Stimulated activated CD8-positive, alpha-beta memory T cell treated with anti-CD3 and anti-CD28 coated beads, Interleukin-12 subunit alpha, Interleukin-12 subunit beta, amount 100 ng/mL, for 24 hours (primary cell): Measurements from ENCODE around the gene SMCHD1.
A peak's percentile ranks its signal among the peaks of the same experiment; 100 is the strongest.

Source experiments
- DNase-seq: peaks from one replicate; pipeline ENCODE4 v3.0.0-alpha.2; 2020; ENCODE audit errors: extremely low read depth

The SMCHD1 gene

GRCh38 chr18:2655178-2655953, at the start of gene SMCHD1:
TSS of gene SMCHD1 (plus strand) at chr18:2655726. CDS start at chr18:2656076, 350 bp downstream.
- peak; percentile 86 for DNase-seq

- DNase-seq: no peak
Measured at GRCh38 chr18:2606335-2606734, 49.2 kb upstream of the SMCHD1 start.

GRCh38 chr18:2609604-2610003, 45.9 kb upstream of the SMCHD1 start:
- DNase-seq: no peak

- no peak for DNase-seq
Measured at GRCh38 chr18:2610549-2610948, 45.0 kb upstream of the SMCHD1 start.

- no peak for DNase-seq
Measured at GRCh38 chr18:2612996-2613395, 42.5 kb upstream of the SMCHD1 start.

GRCh38 chr18:2617401-2617998, 38.0 kb upstream of the SMCHD1 start:
- DNase-seq: no peak

- DNase-seq: no peak
Measured at GRCh38 chr18:2618009-2618408, 37.5 kb upstream of the SMCHD1 start.

GRCh38 chr18:2625217-2625616, 30.3 kb upstream of the SMCHD1 start:
- no peak for DNase-seq

GRCh38 chr18:2627821-2628276, 27.7 kb upstream of the SMCHD1 start:
- DNase-seq: no peak

GRCh38 chr18:2629003-2629402, 26.5 kb upstream of the SMCHD1 start:
- no peak for DNase-seq

GRCh38 chr18:2635586-2635985, 19.9 kb upstream of the SMCHD1 start:
- no peak for DNase-seq

- no peak for DNase-seq
Measured at GRCh38 chr18:2636126-2636631, 19.3 kb upstream of the SMCHD1 start.

- DNase-seq: no peak
Measured at GRCh38 chr18:2641638-2642037, 13.9 kb upstream of the SMCHD1 start.

- DNase-seq: no peak
Measured at GRCh38 chr18:2642771-2643170, 12.8 kb upstream of the SMCHD1 start.

- no peak for DNase-seq
Measured at GRCh38 chr18:2644535-2644934, 11.0 kb upstream of the SMCHD1 start.

- no peak for DNase-seq
Measured at GRCh38 chr18:2651981-2652380, 3.5 kb upstream of the SMCHD1 start.

GRCh38 chr18:2653467-2653866, 2.1 kb upstream of the SMCHD1 start:
- DNase-seq: no peak

- DNase-seq: no peak
Measured at GRCh38 chr18:2654169-2654927, 1.2 kb upstream of the SMCHD1 start.

GRCh38 chr18:2654928-2655177, 673 bp upstream of the SMCHD1 start:
- DNase-seq: peak; percentile 42

- no peak for DNase-seq
Measured at GRCh38 chr18:2655954-2656236, 369 bp downstream of the SMCHD1 start.

- DNase-seq: no peak
Measured at GRCh38 chr18:2656237-2656980, 883 bp downstream of the SMCHD1 start.

GRCh38 chr18:2656981-2657512, 1.5 kb downstream of the SMCHD1 start:
- DNase-seq: no peak
